Measurements from ENCODE around the gene LAMC1.

LAMC1 gene

DNA sequence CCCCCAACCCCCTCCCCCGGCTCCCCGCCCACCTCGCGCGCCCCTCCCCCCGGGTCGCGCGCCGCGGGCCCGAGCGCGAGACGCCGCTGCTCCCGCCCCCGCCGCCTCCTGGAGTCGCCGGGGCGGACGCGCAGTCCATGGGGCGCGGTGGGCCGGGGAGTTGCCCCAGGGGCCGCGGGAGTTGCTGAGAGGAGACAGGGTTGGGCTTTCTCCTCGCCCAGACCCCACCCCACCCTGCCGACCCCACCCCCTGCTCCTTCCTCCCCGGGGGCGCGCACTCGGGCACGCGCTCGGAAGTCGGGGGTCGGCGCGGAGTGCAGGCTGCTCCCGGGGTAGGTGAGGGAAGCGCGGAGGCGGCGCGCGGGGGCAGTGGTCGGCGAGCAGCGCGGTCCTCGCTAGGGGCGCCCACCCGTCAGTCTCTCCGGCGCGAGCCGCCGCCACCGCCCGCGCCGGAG lies at the start of gene LAMC1:
LAMC1 (plus strand) TSS at position 275 of the 455 bp plus-strand sequence. CDS start 297 bp downstream, outside the sequence.
- DNase-seq (ENCODE audit: low spot score), result peak; percentile 83

GRCh38 chr1:182974506-182975191 lies 48.6 kb upstream of the LAMC1 start:
- DNase-seq (ENCODE audit: low spot score), result no peak

DNA sequence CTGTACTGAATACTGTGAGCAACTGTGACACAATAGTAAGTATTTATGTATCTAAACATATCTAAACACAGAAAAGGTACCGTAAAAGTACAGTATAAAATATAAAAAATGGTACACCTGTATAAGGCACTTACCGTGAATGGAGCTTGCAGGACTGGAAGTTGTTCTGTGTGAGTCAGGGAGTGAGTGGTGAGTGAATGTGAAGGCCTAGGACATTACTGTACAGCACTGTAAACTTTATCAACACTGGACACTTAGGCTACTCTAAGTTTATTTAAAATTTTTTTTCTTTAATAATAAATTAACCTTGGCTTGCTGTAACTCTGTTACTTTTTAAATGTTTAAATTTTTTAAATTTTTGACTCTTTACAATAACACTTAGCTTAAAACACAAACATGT lies 45.7 kb upstream of the LAMC1 start:
- DNase-seq (ENCODE audit: low spot score), result no peak

GRCh38 chr1:182978151-182978853 lies 44.9 kb upstream of the LAMC1 start:
- no peak for DNase-seq (ENCODE audit: low spot score)

DNA sequence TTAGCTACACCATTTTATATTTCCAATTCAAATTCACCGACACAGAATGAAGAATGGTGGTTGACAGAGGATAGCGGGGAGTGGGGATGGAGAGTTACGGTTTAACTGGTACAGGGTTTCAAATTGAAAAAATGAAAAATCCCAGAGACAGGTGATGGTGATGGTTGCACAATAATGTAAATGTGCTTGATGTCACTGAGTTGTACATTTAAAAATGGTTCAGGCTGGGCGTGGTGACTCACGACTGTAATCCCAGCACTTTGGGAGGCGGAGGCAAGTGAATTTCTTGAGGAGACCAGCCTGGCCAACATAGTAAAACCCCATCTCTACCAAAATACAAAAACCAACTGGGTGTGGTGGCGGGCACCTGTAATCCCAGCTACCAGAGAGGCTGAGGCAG lies 39.1 kb upstream of the LAMC1 start:
- no peak for DNase-seq (ENCODE audit: low spot score)

DNA sequence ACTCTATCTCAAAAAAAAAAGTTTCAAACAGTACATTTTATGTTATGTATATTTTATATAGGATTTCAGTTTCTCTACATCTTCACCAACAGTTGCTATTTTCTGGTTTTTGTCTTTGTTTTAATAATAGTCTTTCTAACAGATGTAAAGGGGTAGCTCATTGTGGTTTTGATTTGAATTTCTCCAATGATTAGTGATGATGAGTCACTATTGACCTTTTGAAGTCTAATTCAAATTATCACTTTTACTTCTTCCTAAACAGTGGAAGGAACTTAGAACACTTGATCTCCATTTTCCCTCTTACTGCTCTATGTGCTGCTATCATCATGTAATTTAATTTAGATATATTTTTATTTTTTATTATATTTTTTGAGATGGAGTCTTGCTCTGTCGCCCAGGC lies 38.6 kb upstream of the LAMC1 start:
- DNase-seq (ENCODE audit: low spot score), result no peak

DNA sequence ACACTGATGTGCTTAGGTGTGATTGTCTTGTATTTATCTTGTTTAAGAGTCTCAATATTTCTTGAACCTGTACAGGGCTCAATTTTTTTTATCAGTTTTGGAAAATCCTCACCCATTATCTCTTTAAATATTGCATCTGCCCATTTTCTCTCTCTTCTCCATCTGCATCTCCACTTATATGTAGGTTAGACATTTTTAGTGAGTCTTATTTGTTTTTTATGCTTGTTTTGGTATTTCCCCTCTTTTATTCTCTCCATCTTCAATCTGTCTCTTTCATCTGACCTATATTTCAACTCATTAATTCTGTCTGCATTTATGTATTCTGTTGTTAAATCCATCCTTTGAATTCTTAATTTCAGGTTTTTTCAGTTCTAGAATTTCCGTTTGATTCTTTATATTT lies 37.3 kb upstream of the LAMC1 start:
- no peak for DNase-seq (ENCODE audit: low spot score)

DNA sequence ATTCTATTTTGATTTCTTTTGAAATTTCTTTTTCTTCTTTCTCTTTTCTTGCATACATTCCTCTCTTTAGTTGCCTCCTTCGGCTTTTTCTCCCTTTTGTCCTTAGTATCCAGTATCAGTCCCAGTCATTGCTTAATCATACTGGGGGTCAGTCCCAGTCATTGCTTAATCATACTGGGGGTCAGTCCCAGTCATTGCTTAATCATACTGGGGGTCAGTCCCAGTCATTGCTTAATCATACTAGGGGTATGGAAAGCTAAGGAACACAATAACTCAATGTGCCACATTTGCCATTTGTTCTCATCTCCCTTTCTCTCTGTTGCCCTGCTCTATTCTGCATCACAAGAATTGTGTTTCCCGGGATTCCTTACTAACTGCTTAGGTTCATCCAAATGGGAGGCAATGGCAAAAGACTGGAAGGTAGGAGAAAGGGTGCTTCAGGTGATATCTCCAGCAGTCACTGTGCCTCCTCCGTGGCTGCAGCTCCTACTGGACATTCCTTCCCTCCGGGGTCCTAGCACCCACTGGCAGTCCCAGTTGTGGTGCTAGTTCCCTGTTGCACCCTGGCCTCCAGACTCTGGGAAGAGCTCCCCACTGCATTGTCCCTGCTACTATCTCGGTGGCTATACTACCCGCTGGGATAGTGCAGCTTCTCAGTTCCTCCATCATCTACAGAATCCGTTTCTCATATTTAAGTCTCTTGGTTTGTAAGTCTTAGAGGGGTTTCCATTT lies 32.6 kb upstream of the LAMC1 start:
- DNase-seq (ENCODE audit: low spot score), result no peak

DNA sequence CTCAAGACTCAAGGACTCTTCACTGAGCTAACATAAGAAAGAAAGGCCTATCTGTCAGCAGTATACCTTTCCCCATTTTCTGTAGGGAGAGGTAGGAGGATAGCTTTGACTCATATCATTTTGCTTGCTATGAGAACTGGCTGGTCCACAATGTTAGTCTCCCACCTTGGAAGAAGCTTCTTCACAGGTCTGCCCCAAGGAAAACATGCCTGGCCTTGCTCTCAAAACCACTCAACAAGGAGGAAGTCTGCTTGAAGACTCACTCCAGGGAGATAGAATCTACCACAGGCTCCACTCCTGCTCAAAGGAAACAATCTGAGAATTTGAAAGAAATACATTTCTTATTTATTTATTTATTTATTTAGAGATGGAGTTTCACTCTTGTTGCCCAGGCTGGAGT lies 29.5 kb upstream of the LAMC1 start:
- DNase-seq (ENCODE audit: low spot score), result no peak

- no peak for DNase-seq (ENCODE audit: low spot score)
Observed at GRCh38 chr1:182995894-182996293, 27.3 kb upstream of the LAMC1 start.

DNA sequence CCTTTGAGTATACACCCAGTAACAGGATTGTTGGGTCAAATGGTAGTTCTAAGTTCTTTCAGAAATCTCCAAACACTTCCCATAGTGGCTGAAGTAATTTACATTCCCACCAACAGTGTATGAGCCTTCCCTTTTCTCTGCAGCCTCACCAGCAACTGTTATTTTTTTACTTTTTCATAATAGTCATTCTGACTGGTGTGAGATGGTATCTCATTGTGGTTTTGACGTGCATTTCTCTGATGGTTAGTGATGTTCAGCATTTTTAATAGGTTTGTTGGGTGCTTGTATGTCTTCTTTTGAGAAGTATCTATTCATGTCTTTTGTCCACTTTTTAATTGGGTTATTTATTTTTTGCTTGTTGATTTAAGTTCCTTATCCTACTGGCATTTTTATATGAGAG lies 26.4 kb upstream of the LAMC1 start:
- DNase-seq (ENCODE audit: low spot score), result no peak

GRCh38 chr1:182998482-182998881 lies 24.7 kb upstream of the LAMC1 start:
- DNase-seq (ENCODE audit: low spot score), result no peak

DNA sequence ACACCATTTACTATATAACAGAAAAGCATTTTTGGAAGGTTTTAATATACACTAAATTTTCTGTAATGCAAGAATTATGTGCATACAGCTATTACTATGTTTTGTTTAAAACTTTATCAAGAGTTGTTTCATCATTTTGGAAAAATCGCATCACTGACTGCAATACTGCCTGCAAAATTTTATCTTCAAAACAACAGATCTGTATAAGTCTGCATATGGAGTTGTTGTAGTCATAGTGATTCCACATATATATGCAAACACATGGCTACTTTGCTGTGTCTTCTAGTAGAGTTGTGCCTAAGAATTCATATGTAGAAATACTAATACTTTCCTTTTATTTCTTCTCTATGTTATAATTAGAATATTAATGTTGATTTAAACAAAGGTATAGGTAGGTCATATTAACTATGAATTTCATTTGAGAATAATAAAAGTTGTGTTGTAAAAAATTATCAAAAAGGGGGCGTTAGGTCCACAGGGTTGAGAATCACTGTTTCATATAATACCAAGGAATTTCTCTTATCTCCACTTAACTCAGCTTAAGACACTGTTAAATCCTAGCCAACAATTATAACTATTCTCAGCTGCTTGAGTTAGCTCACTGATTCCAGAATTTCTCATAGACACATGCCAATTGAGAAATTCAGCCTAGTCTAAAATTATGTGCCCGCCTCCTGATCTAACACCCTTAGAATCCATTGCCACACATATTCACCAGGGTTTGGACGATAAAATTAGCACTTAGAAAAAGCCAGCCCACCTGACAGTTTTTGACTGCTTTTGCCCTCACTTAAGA lies 22.9 kb upstream of the LAMC1 start:
- DNase-seq (ENCODE audit: low spot score), result no peak

DNA sequence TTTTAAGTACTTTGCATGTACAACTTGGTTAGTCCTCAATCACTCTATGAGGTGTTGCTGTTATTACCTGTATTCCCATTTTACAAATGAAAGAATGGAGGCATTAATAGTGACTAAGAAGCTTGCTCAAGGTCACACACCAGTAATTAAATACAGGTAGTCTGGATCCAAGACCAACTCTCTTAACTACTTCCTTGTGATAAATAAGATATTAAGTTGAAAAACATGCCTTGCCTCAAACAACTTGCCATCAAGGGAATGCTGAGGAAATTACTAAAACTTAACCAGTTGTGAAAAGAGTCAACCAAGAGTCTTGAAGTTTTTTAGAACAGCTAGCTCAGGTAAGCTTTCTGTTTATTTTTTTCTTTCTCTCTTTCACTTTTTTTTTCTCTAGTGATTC lies 21.0 kb upstream of the LAMC1 start:
- DNase-seq (ENCODE audit: low spot score), result no peak

DNA sequence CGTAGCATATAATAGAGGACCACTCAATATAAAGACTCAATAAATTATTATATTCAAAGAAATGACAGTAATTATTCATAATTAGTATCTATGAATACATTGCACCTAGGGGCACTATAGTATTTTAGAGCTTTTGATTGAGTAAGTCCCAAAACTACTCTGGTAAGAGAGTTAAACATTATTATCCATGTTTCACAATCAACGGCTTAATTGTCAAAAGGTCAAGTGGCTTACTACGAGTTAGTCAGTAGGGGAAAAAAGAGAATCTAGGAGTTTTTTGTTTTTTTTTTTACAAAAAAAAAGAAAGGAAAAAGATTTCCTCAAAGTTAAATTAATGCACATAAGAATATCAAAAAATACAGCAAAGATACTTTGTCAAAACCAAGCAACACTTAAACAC lies 20.4 kb upstream of the LAMC1 start:
- no peak for DNase-seq (ENCODE audit: low spot score)

DNA sequence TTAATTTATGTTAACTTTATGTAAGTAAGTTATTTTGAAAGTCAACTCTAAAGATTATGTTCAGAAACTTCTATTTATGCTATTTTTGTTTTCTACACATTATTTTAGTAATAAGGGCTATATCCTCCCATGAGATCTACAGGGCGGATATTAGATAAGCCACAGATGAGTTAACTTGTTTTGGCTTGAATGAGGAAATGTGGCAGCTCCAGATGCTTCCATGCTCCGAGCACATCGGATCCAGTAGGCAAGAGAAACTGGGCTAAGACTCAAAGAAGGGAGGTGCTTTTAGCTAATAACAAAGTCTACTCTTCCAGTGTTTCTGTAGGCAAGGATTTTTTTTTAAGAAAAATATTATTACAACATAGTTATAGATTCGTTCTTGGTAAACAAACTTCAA lies 20.0 kb upstream of the LAMC1 start:
- DNase-seq (ENCODE audit: low spot score), result no peak

- no peak for DNase-seq (ENCODE audit: low spot score)
Observed at GRCh38 chr1:183004141-183004540, 19.1 kb upstream of the LAMC1 start.

DNA sequence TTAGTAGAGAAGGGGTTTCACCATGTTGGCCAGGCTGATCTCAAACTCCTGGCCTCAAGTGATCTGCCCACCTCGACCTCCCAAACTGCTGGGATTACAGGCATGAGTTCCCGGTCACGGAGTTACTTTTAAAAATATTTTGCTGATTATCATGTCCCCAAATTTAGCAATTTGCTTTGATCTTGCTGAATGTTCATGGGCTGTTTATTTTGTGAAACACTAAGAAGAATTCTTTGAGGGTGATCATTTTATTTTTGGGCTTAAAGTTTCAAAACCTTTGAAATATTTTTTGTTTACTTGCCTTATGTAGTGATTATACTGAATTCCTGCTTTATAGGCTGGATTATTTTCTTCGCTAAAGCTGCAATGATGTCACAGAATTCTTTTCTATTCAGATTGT lies 11.4 kb upstream of the LAMC1 start:
- DNase-seq (ENCODE audit: low spot score), result no peak

DNA sequence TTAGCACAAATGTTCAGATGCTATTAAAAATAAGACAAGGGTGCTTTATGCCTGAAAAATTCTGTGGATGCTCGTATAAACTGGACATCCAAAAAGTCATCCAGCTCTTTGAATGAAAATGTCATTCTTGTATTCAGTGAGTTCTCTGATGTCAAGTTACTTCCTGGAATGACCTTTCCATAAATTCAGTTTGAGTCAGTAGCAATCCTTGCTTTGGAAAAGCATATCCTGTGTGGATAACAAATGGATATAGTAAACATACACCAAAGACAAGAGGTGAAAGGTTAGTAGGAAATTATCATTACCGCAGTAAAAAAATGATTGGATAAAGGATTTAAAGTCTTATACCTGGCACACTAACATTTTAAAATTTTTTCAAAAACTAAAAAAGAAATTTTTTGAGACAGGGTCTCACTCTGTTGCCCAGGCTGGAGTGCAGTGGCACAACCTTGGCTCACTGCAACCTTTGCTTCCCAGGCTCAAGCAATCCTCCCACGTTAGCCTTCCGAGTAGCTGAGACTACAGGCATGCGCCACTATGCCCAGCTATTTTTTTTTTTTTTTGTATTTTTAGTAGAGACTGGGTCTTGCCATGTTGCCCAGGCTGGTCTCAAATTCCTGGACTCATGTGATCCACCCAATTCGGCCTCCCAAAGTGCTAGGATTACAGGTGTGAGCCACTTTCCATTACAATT lies 10.8 kb upstream of the LAMC1 start:
- no peak for DNase-seq (ENCODE audit: low spot score)

DNA sequence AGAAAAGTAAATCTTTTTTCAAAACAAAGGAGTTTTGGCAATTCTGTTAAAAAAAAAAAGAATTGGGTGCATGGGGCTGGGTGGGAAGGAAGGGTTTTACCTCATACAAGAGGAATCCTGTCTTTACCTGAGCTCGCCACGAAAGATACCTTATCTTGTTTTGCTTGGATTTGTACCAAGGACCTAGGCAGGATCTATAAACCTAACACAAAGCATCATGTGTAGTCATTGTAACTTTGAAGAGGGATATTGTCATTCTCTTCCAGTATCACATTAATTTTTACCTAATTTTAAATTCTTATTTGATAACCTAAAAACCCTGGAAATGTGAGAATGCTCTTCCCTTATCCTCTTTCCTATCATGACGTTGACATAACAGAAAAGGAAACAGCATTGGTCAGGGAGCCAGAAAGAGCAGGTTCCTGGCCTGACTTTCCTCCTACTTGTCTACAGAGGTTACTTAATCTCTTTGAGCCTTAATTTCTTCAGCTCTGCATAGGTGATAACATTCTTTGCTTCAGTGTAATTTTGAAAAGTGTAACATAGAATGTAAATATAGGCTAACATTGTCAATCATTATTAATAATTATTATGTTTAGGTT lies 4.0 kb upstream of the LAMC1 start:
- DNase-seq (ENCODE audit: low spot score), result no peak

DNA sequence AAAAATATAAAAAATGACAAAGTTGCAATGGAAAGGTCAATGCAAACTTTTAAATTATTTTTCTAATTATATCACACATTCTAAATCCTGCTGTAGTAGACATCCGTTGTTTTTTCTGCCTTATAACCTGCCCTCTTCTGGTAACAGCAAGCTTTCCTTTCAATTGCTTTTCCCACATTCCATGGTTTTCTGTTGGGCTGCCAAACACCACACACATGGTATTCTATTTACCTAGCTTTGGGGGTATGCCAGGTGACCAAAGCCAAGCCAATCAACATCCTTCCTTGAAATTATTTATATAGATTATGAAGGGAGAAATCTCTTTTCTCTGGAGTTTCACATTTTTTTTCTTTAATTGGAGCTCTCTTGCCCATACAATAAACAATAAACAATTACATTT lies 3.4 kb upstream of the LAMC1 start:
- no peak for DNase-seq (ENCODE audit: low spot score)
